ENCODE results near the gene ACTA2.

GRCh38 chr10:88953662-88954061 lies 1.1 kb upstream of the ACTA2 start:
- TF ChIP-seq, protein P1, sequence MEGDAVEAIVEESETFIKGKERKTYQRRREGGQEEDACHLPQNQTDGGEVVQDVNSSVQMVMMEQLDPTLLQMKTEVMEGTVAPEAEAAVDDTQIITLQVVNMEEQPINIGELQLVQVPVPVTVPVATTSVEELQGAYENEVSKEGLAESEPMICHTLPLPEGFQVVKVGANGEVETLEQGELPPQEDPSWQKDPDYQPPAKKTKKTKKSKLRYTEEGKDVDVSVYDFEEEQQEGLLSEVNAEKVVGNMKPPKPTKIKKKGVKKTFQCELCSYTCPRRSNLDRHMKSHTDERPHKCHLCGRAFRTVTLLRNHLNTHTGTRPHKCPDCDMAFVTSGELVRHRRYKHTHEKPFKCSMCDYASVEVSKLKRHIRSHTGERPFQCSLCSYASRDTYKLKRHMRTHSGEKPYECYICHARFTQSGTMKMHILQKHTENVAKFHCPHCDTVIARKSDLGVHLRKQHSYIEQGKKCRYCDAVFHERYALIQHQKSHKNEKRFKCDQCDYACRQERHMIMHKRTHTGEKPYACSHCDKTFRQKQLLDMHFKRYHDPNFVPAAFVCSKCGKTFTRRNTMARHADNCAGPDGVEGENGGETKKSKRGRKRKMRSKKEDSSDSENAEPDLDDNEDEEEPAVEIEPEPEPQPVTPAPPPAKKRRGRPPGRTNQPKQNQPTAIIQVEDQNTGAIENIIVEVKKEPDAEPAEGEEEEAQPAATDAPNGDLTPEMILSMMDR (IDR thresholded peaks at IDR 0.05): no peak
- TF ChIP-seq EP300 (IDR thresholded peaks at IDR 0.05): no peak

Data from tibial nerve (tissue), 4 donors.